GM20000 (cell line): ENCODE measurements around the gene LYPD6.

Experiments used
- DNase-seq: peaks from one replicate; pipeline ENCODE4 v3.0.0; 2012; ENCODE audit warnings: low spot score
- TF ChIP-seq, protein P1 (sequence below): IDR thresholded peaks from 2 replicates; pipeline ENCODE4 v1.5.1; 2012; ENCODE audit warnings: mild to moderate bottlenecking, control low read depth; ENCODE audit errors: extremely low read depth, missing control alignments

LYPD6 gene

DNA sequence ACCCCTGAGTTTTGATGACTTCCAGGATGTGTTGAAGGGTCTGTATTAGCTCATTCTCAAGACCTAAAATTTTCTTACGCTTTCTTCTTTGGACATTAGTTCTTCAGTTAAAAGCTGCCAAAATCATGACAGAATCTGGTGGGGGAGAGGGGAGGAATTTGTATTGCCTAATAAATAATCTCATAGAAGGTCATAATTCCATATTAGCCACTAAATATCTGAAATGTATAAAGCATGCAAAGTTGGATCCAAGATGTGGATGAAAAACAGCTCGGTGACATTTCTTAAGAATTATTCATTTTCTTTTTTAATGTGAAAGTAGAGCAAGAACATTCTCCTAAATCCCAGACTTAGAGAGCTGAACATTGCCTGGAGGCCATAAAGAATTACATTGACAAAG, 137.0 kb downstream of the LYPD6 start:
- DNase-seq = no peak
- TF ChIP-seq, protein P1, sequence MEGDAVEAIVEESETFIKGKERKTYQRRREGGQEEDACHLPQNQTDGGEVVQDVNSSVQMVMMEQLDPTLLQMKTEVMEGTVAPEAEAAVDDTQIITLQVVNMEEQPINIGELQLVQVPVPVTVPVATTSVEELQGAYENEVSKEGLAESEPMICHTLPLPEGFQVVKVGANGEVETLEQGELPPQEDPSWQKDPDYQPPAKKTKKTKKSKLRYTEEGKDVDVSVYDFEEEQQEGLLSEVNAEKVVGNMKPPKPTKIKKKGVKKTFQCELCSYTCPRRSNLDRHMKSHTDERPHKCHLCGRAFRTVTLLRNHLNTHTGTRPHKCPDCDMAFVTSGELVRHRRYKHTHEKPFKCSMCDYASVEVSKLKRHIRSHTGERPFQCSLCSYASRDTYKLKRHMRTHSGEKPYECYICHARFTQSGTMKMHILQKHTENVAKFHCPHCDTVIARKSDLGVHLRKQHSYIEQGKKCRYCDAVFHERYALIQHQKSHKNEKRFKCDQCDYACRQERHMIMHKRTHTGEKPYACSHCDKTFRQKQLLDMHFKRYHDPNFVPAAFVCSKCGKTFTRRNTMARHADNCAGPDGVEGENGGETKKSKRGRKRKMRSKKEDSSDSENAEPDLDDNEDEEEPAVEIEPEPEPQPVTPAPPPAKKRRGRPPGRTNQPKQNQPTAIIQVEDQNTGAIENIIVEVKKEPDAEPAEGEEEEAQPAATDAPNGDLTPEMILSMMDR = no peak

DNA sequence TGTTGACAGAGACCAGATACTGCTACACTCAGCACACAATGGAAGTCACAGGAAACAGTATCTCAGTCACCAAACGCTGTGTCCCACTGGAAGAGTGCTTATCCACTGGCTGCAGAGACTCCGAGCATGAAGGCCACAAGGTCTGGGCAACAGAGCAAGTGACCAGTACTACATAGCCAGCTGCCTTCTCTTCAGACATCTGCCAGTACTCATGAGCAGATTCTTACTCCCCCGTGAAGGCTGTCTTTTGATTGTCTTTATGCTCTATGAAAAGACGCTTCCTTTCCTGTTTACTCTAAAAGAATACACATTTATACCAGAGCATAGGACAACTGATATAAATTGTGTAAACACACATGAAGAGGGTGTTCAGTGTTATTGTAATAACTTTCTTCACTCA, 138.2 kb downstream of the LYPD6 start:
- no peak for DNase-seq
- TF ChIP-seq, protein P1 = no peak

DNA sequence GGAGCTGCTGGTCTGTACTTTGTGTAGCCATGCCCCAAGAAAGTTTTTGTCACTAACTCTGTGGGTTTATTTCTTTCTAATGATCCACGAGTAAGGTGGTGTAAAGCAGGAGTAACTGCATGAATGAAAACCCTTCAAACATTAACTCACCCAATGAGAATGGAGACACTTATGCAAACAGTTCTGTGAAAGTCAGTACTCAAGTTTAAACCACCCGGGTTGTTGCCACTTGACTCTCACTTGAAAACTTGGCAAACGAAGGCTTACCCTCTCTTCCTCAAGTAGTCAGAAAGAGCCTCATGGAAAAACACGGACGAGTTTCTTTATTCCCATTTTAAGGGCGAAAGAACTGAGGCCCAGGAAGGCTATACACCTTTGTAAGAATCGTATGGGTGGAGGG, 139.7 kb downstream of the LYPD6 start:
- TF ChIP-seq, protein P1 = no peak

DNA sequence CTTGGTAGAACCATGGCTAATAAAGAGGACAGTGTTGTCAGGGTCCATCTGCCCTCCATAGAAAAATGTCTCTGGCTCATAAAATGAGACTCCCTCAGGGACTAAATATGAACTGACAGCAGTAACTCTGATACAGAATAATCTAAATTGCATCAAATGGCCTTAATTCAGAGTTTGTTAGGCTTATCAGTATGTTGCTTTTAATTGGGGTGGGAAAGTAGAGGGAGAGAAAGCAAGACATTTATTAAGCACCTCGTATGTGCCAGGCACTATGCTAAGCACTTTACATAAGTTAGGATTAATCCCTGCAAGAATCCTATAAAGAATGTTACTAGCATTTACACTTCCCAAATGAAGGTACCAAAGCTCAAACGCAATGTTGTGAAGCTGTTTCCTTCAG, 142.0 kb downstream of the LYPD6 start:
- TF ChIP-seq, protein P1 = no peak
- no peak for DNase-seq

More for the DNA sequence above, 139.7 kb downstream of the LYPD6 start:
- no peak for DNase-seq

DNA sequence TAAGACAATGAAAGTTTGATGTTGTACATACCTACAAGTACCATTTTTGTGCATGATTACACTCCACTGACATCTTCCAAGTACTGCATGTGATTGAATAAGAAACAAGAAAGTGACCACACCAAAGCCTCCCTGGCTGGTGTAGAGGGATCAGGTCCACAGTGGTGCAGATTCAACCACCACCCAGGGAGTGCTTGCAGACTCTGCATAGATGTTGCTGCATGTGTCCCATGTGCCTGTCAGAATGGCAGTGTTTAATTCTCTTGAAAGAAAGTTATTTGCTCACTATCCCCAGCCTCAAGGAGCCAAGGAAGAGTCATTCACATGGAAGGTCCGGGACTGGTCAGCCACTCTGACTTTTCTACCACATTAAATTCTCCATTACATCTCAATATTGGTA, 142.7 kb downstream of the LYPD6 start:
- no peak for DNase-seq
- TF ChIP-seq, protein P1 = no peak

DNA sequence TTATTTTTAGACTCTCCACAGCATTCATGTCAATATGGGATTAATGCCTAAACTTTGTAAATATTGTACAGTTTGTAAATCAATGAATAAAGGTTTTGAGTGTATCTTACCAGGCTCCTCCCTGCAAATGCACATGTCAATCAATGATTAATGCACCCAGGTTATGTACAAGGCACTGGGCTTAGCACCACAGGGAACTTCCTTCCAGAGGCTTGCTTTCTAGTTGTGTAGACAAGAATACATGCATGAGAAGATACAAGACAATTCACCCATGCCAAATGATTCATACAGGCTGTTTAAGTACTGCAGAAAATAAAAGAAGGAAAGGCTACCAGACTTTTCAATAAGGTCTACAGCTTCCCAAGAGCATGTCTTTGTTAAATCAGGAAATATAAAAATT, 143.1 kb downstream of the LYPD6 start:
- TF ChIP-seq, protein P1 = no peak

DNA sequence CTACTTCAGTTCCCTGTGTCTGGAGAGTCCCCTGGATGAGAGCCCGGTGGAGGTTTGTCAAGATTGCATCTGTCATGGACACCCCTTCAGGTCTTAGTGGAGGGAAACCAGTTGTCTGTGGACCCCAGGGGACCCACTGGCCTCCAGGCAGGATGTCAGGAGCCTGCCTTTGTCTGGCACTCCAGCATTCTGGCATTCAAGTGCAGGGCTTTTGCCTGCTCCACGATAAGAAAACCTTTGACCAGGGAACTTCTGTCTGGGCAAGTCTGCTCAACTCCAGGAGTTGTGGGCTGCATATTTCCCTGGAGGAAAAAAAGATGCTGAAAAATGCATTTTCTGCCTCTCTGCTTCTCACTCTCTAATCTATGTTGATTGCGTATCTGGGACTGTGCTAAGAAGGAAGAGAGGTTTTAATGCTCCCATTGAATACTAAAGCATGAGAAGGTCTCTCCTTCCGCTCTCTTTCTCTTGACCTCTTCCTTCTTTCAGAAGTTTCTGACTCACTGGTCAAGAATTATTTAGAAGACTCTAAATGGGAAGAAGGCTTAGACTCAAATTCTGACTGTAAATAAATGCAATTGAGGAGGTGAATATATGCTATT, 152.7 kb downstream of the LYPD6 start:
- DNase-seq = no peak

More for the DNA sequence above, 143.1 kb downstream of the LYPD6 start:
- no peak for DNase-seq

More for the DNA sequence above, 152.7 kb downstream of the LYPD6 start:
- TF ChIP-seq, protein P1 = no peak
